LHCN-M2 (cell line): ENCODE data around the gene KRTCAP2. TPM values are rescaled to one million over a fixed set of nuclear protein-coding genes. Genes with fewer than 3 reads are reported as not detected.
A peak's percentile ranks its signal among the peaks of the same experiment; 100 is the strongest.
"Not testable (repeated sequence)": the region's sequence is repeated elsewhere in the genome, so short reads cannot be mapped to it uniquely, and the experiment has no call there.

Experiments
- DNase-seq: peaks from one replicate; pipeline ENCODE4 v3.0.0-alpha.2; 2012; ENCODE audit warnings: low read depth
- polyA plus RNA-seq: library from polyadenylated mRNA; unstranded; fragments of >200 nt; gene quantifications from one replicate; pipeline ENCODE4 v1.2.1, GENCODE V29; 2012; ENCODE audit warnings: missing spikeins
- total RNA-seq: library from RNA; depleted of rRNA; stranded (reverse); fragments of >200 nt; gene quantifications from 2 replicates; pipeline ENCODE4 v1.2.3, GENCODE V29; 2014; rRNA removed

The KRTCAP2 gene
- total RNA-seq: 95.3 and 96.7 TPM in 2 replicates
- polyA plus RNA-seq: 306 TPM

DNA sequence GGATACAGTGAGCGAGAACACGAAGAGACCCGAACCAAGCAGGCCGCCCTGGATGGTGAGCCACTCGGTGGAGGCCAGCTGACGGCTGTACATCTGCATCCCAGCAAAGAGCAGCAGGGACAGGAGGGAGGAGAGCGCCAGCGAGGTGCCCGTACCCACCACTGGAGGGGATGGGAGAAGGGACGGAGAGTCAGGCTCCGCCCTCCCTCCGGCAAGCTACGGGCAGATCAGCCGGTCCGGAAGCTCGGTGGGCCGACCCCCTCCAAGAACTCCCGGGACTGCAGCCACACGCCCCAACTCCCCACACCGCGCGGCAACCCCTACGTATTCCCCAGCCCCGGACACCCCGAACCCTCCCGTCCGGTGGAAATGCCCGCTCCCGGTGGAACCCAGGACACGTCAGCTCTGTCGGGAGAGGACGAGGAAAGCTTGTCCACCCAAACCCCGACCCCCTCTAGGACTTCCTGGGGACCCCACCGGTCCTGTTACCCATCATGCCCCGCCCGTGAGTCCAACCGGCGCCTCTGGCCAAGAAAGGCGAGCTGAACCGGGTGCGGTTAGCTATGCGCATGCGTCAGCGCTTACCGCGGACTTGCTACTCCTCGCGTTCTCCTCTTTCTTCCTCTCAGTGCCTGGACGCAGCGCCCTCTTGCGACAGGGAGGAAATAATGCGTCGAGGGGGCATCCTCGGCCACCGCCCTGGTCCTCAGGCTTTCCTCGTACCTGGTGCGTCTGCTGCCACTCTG lies at the start of gene KRTCAP2:
TSS of gene KRTCAP2 (minus strand) at position 573 of the 746 bp plus-strand sequence. CDS start at position 493, 80 bp downstream.
- DNase-seq: peak; percentile 94

DNA sequence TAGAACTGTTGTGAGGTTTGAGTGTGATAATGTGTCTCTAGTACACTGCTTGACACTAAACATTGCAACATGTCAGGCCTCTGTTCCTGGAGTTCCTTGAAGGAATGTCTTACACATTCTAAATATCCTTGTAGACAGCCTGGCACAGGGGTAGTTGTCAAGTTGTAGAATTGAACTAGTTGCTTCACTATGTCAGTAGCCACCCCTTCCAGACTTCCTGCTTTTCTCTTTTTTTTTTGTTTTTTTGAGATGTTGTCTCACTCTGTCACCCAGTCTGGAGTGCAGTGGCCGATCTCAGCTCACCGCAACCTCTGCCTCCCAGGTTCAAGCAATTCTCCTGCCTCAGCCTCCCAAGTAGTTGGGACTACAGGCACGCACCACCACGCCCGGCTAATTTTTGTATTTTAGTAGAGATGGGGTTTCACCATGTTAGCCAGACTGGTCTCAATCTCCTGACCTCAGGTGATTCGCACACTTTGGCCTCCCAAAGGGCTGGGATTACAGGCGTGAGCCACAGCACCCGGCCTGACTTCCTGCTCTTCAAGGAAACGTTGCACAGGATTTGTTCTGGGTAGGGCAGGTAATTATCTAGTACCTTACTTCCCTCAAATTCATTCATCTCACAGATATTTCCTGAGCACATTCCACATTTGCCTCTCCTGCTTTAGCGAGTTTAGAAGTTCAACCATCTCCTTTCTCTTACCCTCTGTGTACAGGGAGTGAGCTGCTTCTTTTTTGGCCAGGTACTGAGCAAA lies 47.3 kb upstream of the KRTCAP2 start:
- DNase-seq: not testable (repeated sequence)

DNA sequence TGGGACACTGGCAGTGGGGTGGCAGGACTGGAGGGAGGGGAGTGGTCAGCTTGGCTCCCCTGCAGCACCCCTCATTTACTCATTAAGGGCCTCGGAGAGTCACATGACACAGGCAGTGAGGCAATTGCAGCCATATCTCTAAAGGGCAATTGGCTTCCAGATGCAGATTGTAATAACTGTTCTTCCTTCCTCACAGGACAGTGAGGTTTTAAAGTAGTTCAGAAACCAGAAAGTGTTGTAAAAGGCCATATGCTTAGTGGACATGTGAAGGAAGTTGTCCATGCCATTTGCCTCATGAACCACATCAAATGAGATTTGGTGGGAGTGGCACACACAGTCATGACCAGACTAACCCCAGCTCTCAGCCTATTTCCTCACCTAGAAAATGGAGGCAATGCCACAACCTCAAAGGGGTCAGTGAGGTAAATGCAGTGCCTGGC lies 46.5 kb upstream of the KRTCAP2 start:
- no peak for DNase-seq

DNA sequence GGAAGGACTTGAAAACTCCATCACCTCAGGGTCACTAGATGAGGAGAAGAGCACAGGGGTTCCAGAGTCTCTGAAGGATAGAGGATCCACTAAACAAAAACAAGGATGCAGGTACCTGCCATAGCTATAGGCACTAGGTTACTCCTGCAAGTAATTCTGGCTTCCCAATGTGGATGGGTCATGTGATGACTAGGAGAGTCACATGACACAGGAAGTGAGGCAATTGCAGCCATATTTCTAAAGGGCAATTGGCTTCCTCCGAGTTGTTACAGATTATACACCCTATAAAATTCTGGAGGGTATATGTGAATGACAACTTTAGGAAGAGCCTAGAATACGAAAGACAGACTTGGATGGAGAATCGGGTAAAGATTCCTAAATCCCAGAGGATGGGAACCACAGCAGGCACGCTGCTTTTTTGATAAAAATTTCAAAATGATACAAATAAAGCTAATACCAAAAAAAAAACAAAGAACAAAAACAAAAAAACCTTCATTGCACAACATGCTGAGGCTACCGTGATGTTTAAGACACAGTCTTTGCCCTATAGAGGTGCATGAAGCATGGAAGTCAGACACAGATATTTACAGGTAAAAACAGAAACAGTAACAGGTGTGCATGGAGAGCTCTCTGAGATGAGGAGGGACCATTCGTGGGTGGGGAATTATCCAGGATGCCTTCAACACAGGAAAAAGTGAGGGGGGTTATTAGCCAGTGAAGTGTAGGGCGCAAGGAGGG lies 45.9 kb upstream of the KRTCAP2 start:
- peak; percentile 50 for DNase-seq

DNA sequence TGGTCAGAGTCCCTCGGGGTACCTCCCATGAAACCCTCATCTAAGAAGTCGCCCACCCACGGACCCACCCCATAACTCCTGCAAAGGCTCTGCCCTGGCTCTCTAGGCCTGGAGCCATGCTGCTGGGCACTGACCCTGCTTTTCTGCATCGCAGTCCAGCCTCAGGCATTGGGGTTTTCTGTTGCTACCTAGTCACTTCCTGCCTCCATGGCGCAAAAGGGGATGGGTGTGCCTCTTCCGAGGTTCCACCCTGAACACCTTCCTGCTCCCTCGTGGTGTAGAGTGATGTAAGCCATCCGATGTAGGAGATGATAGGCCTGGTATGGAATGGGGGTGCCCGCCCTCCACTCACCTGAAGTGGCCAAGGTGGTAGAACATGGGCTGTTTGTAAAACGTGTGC lies 41.6 kb upstream of the KRTCAP2 start:
- DNase-seq: not testable (repeated sequence)

DNA sequence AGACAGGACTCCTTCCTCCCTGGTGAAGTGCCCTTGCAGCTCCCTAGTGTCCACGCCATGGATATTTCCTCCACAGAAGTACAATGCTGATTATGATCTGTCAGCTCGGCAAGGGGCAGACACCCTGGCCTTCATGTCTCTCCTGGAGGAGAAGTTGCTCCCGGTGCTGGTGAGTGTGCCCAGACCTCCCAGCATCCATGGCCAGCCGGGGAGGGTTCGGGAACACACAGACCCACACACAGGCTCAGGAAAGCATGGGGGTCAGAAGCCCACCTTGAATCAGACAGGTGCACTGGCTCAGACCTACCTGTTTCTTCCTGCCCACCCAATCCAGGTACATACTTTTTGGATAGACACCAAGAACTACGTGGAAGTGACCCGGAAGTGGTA lies 38.9 kb upstream of the KRTCAP2 start:
- DNase-seq: not testable (repeated sequence)

DNA sequence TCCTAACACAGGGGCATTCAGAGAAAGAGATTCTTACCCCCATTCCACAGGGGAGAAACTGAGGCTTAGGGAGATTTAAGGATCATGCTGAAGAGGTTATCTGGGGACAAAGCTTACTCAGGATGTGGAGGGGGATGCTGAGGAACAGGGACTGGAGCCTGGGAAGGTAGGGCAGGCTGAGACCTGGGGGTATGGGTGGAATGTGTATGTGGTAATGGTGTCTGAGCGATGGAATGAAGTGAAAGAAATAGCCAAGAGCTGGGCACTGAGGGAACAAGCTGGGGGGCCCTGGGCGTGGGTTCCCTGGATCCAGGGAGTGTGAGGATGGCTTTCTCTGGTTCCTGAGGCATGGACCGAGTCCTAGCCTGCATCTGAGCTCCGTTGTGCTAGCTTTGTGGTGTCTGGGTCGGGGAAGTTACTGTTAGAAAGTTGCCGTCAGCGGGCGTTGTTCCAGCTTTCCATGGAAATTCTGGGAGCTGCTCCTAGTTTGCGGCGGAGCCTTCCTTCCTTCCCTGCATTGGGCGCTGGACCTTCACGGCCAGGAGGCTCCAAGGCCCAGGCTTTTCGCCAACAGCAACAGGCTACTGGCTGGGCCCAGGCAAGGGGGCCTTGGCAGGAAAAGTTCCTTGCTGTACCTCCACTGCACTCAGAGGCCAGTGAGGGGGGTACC lies 38.4 kb upstream of the KRTCAP2 start:
- not testable (repeated sequence) for DNase-seq

DNA sequence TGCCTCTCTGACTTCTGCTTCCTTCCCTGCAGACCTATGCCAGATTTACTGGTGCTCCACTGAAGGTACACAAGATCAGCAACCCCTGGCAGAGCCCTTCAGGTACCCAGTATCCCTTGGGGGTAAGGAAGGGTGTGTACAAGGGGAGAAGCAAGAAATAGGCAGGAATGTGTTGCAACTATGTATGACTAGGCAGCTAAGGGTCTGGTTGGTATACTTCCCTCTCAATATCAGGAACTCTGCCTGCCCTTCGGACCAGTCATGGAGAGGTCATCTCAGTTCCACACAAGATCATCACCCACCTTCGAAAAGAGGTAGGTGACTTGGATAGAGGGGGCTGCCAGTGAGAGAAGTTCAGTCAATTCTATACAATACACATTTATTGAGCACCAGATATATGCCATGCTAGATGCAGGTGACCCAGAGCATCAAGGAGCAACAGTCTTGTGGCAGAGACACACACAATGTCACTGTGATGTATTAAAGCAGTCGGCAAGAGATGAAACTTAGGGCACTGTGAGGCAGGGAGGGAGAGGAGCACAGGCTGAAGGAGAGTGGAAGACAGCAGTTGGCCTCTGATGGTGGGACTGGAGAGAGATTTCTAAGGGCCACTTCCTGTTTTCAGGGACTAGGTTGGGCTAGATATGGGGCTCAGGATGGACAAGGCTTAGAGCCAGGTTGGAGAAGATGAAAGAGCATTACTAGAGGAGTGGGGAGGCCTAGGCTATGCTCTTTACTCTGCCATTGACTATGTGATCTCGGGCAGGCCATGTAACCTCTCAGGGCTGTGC lies 37.4 kb upstream of the KRTCAP2 start:
- no peak for DNase-seq

DNA sequence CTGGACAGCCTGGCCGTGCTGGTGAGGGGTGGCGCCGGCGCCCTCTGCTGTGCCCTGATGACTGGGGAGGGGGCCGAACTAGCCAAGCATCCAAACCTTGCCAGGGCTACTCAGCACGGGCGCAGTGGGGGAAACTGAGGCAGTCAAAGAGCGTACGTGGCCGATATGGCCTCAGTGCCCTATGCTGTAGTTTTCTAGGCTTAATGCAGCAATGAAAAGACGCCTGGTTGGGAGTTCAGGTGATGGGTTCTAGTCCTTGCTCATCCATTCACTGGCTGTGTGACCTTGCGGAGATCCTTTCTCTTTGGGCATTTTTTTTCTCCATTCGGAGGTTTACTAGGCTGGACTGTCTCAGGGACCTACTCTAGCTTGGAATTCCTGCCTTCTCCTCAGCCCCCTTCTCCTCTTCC lies 36.2 kb upstream of the KRTCAP2 start:
- peak; percentile 5 for DNase-seq

DNA sequence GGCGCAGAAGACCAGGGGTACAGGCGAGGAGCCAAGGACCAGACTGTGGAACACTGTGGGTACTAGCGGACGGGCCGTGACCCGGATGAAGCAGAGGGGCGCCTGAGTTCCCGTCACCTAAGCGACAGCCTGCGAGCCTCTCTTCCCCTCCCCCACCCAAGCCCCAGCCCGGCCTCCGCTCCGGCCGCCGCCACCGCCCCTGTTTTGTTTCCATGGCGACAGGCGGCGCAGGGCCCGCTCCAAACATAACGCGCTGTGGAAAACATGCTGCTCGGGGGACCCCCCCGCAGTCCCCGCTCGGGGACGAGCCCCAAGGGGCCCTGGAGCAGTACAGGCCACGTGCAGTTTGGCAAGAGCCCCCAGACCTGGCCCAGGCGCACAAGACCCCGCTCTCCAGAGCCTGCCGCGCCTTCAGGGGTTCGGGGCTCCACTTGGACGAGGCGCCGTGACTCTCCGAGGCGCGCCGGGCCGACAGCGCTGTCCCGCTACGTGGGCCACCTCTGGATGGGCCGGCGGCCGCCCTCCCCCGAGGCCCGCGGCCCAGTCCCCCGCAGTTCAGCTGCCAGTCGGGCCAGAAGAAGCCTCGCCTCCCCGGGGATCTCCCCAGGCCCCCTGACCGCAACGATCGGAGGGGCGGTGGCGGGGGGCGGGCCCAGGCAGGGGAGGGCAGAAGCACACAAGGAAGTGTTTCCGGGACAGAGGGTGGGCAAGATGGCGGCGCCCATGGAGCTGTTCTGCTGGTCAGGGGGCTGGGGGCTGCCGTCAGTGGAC lies 35.6 kb upstream of the KRTCAP2 start, which contains the start of gene MTX1:
TSS of gene MTX1 (plus strand) at position 155 of the 771 bp plus-strand sequence. CDS start at position 265, 110 bp downstream.
- peak; percentile 80 for DNase-seq

DNA sequence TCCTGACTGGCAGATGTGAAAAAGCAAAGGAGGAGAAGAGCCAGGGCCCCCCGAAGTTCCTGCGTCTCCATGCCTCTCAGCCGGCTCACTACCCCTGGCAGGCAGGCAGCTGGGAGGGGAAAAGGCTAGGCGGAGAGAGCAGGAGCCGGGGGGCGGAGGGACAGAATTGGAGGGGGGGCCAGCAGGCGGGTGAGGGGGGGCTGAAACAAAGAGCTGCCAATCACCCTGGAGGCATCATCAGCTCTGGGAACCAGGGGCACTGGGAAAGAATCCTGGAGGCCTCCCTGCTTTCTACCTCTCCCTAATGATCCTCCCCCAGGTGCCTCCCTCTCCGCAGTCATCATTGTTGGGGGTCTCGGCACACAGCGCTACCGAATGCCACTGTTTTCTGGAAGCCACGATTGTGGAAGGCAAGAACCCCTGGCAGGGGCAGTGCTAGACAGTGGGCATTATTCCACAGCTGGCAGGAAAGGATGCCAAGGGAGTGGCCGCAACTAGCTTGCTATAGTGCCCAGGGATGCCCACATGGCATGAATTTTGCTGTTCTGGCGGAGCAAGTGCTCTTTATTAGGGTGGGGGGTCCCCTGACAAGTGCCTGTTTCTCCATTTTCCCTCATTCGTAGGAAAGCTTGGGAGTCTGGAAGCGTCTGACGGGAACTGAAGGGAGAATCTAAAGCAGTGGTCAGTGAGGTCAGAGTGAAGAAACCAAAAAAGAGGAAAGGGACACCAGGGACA lies 34.9 kb upstream of the KRTCAP2 start, which contains the start of gene THBS3:
TSS of gene THBS3 (minus strand) at position 92 of the 735 bp plus-strand sequence. CDS start at position 71, 21 bp downstream.
- peak; percentile 28 for DNase-seq

DNA sequence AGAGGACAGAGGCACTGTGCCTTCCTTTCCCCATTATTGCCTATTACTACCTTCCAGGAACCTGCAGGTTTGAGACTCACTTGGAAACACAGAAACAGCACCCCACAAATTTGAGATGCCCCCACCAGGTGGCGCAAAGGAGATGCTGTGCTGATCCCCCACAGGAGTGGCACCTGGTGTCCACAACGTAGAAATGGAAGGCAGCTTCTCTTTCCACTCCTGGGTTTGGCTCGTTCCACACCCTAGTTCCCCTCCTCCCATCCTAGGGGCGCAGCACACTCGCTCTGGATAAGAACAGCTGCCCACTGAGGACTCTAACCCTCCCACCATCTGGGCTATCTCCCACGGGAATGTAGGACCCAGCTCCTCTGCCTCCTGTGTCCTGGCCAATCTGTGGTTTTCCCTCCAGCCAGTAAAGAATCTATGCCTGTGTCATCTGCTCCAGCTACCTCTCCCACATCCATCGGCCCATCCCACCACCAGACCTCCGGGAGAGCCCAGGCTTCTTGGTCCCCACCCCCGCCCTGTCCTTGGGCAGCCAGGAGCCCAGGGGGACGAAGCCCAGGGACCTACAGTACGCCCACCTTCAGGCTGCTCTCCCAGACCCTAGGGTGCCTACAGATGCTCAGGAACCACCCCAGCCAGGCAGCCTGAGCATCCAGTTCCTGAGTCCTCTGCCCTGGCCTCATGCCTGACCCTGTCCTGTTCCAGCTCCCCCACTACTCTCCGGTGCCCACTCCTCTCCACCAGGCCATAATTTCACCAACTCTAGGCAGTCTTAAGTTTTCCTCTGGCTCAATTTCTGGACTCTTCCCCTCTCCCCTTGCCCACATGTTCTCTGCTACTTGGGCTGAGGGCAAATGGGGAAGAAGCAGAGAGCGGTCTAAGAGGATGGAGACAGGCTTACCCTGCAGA lies 34.0 kb upstream of the KRTCAP2 start:
- DNase-seq: peak; percentile 80

DNA sequence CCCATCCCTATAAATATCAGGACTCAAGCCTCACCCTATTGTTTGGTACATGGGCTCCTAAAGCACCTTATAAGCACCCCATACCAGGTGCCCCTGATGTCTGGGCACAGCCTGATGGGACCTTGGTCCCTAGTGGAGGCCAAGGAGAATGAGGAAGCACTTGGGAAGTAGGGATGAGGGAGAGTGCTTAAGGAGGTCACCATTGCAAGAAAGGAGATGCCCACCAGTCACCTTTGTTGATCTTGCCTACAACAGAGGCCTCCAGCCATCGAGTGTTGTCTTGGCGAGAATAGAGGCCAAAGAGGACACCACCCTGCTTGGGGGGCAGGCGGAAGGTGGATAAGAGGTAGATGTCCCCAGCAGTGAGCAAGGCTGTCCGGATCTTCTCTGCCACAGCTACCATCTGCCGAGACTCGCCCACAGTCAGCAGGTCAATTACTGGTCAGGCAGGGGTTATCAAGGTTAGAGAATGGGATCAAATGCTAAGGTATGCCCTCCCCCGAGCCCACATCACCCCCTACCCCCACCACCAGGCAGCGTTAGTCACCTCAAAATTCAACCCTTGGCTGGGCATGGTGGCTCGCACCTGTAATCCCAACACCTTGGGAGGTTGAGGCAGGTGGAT lies 33.0 kb upstream of the KRTCAP2 start:
- DNase-seq: no peak

DNA sequence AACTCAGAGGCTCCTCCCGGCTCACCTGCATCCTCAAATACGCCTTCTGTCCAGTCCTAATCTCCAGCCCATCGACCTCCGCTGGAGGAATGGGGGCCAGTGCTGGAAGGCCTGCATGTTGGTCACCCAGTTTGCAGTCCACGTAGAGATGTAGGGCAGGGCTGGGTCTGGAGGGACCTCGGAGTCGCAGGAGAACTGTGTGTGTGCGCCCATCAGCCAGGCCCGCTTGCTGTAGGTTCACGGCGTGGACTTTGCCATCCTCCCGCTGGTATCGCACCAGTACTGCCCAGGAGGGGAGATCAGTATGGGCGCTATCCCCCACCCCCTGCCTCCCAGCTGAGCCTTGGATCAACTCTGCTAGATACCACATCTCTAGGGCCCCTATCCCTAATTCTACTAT lies 31.9 kb upstream of the KRTCAP2 start:
- DNase-seq: no peak

DNA sequence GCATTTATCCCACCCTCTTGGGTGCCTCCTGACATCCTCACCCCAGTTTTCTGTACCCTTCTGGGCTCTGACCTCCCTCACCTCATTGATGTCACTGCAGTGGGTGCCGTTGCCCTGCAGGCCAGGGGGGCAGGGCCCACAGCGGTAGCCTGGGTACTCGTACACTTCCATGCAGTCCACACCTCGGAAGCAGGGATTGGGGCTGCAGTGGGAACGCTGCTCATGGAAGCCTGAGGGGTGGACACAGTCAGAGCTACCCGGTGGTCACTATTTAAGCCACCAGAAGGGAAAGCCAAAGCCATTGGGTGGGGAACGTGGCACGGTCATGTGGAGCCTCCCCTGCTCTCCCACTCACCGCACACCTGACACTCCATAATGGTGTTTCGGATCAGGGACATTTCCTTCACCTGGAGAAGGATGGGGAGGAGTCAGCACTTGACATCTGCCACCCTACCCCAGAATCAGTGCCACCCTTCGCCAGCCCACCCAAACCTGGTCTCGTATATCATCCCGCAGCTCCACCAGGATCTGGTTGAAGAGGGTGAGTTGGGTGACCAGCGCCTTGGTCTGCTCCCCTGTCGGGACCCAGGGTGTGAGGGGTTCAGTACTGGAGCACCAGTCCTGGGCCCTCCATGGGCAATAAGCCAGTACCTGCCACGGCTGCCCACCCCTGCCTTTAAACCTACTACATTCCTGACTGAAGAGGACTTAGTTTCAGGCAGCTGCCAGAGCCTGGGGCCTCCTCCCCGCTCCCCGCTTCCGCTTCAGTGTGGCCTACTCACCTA lies 29.8 kb upstream of the KRTCAP2 start:
- DNase-seq: no peak

DNA sequence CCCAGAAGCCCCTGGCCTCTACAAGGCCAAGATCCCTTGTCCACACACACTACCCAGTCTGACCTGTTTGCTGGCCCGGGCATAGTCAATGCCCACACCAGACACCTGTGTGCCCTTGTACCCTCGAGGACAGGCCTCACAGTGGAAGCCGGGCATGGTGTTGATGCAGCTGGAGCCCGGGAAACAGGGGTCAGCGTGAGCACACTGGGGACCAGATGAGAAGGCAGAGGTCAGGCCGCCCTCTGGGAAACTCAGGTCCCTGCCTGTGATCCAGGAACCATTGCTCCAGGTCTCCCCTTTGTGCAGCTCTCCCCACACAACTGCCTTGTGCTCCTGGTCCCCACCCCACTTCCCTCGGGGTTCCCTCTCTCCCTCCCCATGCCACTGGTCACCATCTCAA lies 29.1 kb upstream of the KRTCAP2 start:
- no peak for DNase-seq
